Endodermal cell (in vitro differentiated cells): ENCODE results near the gene CD8A. TPM values are rescaled to one million over a fixed set of nuclear protein-coding genes. Genes with fewer than 3 reads are reported as not detected.

Source experiments
- DNase-seq: peaks from one replicate; pipeline ENCODE4 v3.0.0-alpha.2; 2017
- H3K27ac ChIP-seq: 2 replicates; pipeline ENCODE4 v1.5.1; 2013; ENCODE audit warnings: mild to moderate bottlenecking, low read depth, low read length, moderate library complexity
- H3K27me3 ChIP-seq: 2 replicates; pipeline ENCODE4 v1.6.1; 2013; ENCODE audit warnings: mild to moderate bottlenecking, low read length, moderate library complexity; ENCODE audit not compliant: insufficient read depth, control insufficient read depth, poor library complexity, severe bottlenecking
- H3K36me3 ChIP-seq: 2 replicates; pipeline ENCODE4 v1.7.0; 2013; ENCODE audit warnings: mild to moderate bottlenecking, low read length, moderate library complexity; ENCODE audit not compliant: control insufficient read depth, insufficient read depth
- H3K4me1 ChIP-seq: one replicate; pipeline ENCODE4 v1.7.0; 2013; ENCODE audit warnings: low read length; ENCODE audit not compliant: control insufficient read depth, insufficient read depth
- H3K4me3 ChIP-seq: 2 replicates; pipeline ENCODE4 v1.5.1; 2013; ENCODE audit warnings: mild to moderate bottlenecking, low read length, moderate library complexity
- H3K9ac ChIP-seq: 2 replicates; pipeline ENCODE4 v1.6.1; 2013; ENCODE audit warnings: mild to moderate bottlenecking, low read length, moderate library complexity; ENCODE audit not compliant: poor library complexity, severe bottlenecking; ENCODE audit errors: extremely low read depth
- H3K9me3 ChIP-seq: 2 replicates; pipeline ENCODE4 v1.6.1; 2013; ENCODE audit warnings: mild to moderate bottlenecking, low read length, moderate library complexity; ENCODE audit not compliant: control insufficient read depth
- H3K27ac Mint-ChIP-seq: 2 replicates; pipeline ENCODE4 v1.8.0; 2020; ENCODE audit warnings: mixed read lengths
- H3K27me3 Mint-ChIP-seq: 2 replicates; pipeline ENCODE4 v1.8.0; 2021; ENCODE audit warnings: mild to moderate bottlenecking, mixed read lengths; ENCODE audit not compliant: insufficient read depth
- H3K36me3 Mint-ChIP-seq: 2 replicates; pipeline ENCODE4 v1.8.0; 2020; ENCODE audit warnings: low read depth, mixed read lengths
- H3K4me1 Mint-ChIP-seq: 2 replicates; pipeline ENCODE4 v1.8.0; 2020; ENCODE audit warnings: mixed read lengths
- H3K4me3 Mint-ChIP-seq: 2 replicates; pipeline ENCODE4 v1.8.0; 2020; ENCODE audit warnings: mild to moderate bottlenecking, moderate library complexity, mixed read lengths
- H3K9me3 Mint-ChIP-seq: 2 replicates; pipeline ENCODE4 v1.8.0; 2020; ENCODE audit warnings: mild to moderate bottlenecking, mixed read lengths
- CTCF ChIP-seq: fragments of 200-600 bp; sonication (generic); conservative IDR thresholded peaks from 2 replicates; pipeline ENCODE4 v1.5.0; 2021; ENCODE audit warnings: antibody characterized with exemption, mild to moderate bottlenecking
- WGBS, 2 experiments: methylation state at CpG; one replicate each; pipeline versions ENCODE4 v1.1.5 to v1.1.7; 2013; ENCODE audit warnings: missing lambda C conversion rate in 2 of 2, mixed read lengths in 1 of 2; ENCODE audit not compliant: insufficient coverage in 1 of 2, insufficient read length in 1 of 2; 5-methylcytosine and 5-hydroxymethylcytosine counted together
- total RNA-seq, 2 donors: library from RNA; stranded (reverse); fragmentation: NEBNext Ultra II Directional in 1 of 2; extraction: Animal tissue kit (Norgen Biotek cat#: 25700) in 1 of 2; gene quantifications; 2 replicates in 1 of 2; 3 replicates in 1 of 2; pipeline ENCODE4 v1.2.1, GENCODE V29; 2021

Gene CD8A
- total RNA-seq, 2 donors from 2014 or later, result 0.18 TPM; not detected in 1

GRCh38 chr2:86768189-86768949, 22.3 kb downstream of the CD8A start:
- no peak overlapping the region for H3K4me3 Mint-ChIP-seq
- 93 to 97% methylated on average over 3 to 5 of the region's 5 CpGs for WGBS, 2 experiments
- H3K36me3 Mint-ChIP-seq, result peaks cover 57% of the 10 kb centered on the region

DNA sequence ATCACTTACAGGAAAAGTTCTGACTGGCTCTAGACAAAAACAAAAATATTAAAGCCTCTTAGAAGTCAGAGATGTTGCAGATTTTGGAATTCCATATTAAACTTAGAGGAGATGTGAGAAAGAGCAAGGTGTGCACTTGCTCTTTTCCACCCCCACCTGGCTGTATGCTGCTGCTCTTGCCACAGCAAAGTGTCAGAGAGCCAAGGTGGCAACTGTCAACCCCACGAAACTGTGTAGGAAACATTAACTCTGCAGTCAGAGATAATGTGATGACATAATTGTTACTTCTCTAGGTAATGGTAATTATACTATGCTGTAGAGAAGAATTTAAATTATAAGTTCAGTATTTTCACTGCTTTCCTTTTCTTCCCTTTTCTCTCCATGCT, 25.4 kb downstream of the CD8A start:
- WGBS, 2 experiments, result 96% methylated on average over 1 of the region's 1 CpG; no CpG with 5 or more reads in 1 of the 2 experiments
- no peak overlapping the region for H3K27ac ChIP-seq
- no peak overlapping the region for H3K4me3 ChIP-seq
- DNase-seq, result no peak
- no peak overlapping the region for H3K27ac Mint-ChIP-seq
- H3K9me3 ChIP-seq, result no peaks in the 10 kb centered on the region
- no peaks in the 10 kb centered on the region for H3K27me3 ChIP-seq
- peaks cover 38% of the 10 kb centered on the region for H3K36me3 Mint-ChIP-seq
- no peak overlapping the region for H3K9ac ChIP-seq
- no peaks in the 10 kb centered on the region for H3K27me3 Mint-ChIP-seq
- H3K4me1 Mint-ChIP-seq, result peaks cover 3% of the 10 kb centered on the region
- no peaks in the 10 kb centered on the region for H3K9me3 Mint-ChIP-seq
- H3K4me3 Mint-ChIP-seq, result no peak overlapping the region
- peaks cover 36% of the 10 kb centered on the region for H3K36me3 ChIP-seq
- no peaks in the 10 kb centered on the region for H3K4me1 ChIP-seq
- TF ChIP-seq CTCF, result no peak

More at GRCh38 chr2:86768189-86768949, 22.3 kb downstream of the CD8A start:
- Histone ChIP-seq H3K4me1 (no peaks in the 10 kb centered on the region), H3K4me3 (no peak overlapping the region), H3K9ac (no peak overlapping the region), H3K27ac (no peak overlapping the region), H3K9me3 (no peaks in the 10 kb centered on the region), H3K36me3 (peaks cover 60% of the 10 kb centered on the region), H3K27me3 (no peaks in the 10 kb centered on the region)
- no peak for TF ChIP-seq CTCF
- Mint-ChIP-seq H3K27ac (no peak overlapping the region), H3K27me3 (no peaks in the 10 kb centered on the region), H3K4me1 (peaks cover 5% of the 10 kb centered on the region), H3K9me3 (no peaks in the 10 kb centered on the region)
- DNase-seq, result no peak

DNA sequence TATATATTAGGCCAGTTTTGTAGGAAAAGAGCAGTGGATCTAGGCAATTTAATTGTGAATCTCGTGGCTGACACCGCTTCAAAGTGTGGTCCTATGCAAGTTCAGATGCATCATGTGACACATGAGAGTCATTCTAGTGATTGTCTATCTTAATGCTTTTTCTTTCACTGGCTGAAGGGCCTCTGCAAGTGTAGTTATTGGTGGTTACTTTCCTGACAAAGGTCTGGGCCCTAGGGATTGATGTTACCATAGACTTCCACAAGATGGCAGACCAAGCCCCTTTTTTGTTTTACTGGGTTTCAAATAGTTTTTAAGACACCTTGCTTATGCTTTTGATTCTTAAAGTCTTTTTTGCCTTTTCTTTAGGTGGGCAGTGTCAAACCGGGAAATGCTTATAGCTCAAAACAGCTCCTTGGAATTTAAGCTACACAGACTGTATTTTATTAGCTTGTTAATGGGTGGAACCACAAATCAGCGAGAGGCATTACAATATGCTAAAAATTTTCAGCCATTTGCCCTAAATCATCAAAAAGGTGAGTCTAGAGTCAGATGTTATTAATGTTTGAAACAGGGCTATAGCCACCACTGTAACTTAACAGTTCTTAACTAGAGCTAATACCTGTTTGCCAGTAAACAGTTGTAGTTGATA, 25.9 kb downstream of the CD8A start:
- Histone ChIP-seq H3K27me3 (no peaks in the 10 kb centered on the region), H3K27ac (no peak overlapping the region), H3K4me3 (no peak overlapping the region), H3K4me1 (no peaks in the 10 kb centered on the region), H3K36me3 (peaks cover 34% of the 10 kb centered on the region), H3K9ac (no peak overlapping the region), H3K9me3 (no peaks in the 10 kb centered on the region)
- Mint-ChIP-seq H3K27ac (no peak overlapping the region), H3K4me3 (no peak overlapping the region), H3K36me3 (peaks cover 35% of the 10 kb centered on the region), H3K27me3 (no peaks in the 10 kb centered on the region), H3K4me1 (peaks cover 3% of the 10 kb centered on the region), H3K9me3 (no peaks in the 10 kb centered on the region)
- peak; percentile 80 for TF ChIP-seq CTCF
- peak; percentile 72 for DNase-seq
- WGBS, 2 experiments, result 52 to 53% methylated on average over 3 to 4 of the region's 4 CpGs
